Spleen (tissue), 7 donors: ENCODE measurements around the gene DNAJC1.

Experiments
- POLR2A ChIP-seq, 3 donors: fragments of 450-650 bp; IDR thresholded peaks; one replicate each; pipeline ENCODE4 v1.5.1; 2017; ENCODE audit warnings: antibody characterized with exemption in 3 of 3, mild to moderate bottlenecking in 1 of 3
- TF ChIP-seq, protein P1 (sequence below), 11 experiments: fragments of 200-600 bp in 7 of 11; fragments of 450-650 bp in 4 of 11; sonication (generic) in 4 of 11; IDR thresholded peaks in 8 of 11; conservative IDR thresholded peaks in 3 of 11; 1 replicate in 7 of 11; 2 replicates in 4 of 11; pipeline versions ENCODE4 v1.4.0 to v1.8.0; 2016 to 2021; ENCODE audit warnings: antibody characterized with exemption in 11 of 11, inconsistent platforms in 4 of 11, mild to moderate bottlenecking in 1 of 11
- donor health status: DM: no; HTN: no; CAD: no; lungs with moderate emphysema.
- donor health status: DM: no; HTN: no; CAD: no.
- donor health status: DM: no; HTN: no; CAD: no.

DNA sequence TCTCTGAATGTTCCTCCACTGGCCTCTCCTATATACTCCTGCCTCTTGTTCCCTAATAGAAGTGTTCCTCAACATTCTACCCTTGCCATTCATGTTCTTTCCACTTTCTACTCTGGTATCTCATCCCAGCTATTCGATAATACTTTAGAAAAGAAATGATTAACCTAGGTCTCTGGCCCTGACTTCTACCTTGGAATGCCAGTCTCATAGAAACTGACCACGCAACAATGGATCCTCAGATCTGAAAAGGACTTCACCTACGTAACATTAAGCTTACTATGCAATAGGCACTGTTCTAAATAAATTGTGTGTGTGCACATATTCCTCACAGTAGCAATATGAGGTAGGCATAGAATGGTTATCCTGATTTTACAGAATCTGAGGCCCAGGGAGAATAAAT lies 234.5 kb downstream of the DNAJC1 start:
- TF ChIP-seq, protein P1, sequence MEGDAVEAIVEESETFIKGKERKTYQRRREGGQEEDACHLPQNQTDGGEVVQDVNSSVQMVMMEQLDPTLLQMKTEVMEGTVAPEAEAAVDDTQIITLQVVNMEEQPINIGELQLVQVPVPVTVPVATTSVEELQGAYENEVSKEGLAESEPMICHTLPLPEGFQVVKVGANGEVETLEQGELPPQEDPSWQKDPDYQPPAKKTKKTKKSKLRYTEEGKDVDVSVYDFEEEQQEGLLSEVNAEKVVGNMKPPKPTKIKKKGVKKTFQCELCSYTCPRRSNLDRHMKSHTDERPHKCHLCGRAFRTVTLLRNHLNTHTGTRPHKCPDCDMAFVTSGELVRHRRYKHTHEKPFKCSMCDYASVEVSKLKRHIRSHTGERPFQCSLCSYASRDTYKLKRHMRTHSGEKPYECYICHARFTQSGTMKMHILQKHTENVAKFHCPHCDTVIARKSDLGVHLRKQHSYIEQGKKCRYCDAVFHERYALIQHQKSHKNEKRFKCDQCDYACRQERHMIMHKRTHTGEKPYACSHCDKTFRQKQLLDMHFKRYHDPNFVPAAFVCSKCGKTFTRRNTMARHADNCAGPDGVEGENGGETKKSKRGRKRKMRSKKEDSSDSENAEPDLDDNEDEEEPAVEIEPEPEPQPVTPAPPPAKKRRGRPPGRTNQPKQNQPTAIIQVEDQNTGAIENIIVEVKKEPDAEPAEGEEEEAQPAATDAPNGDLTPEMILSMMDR (IDR thresholded peaks at IDR 0.05 in 8 of 11, conservative IDR thresholded peaks at IDR 0.05 in 3 of 11), result no peak
- no peak for TF ChIP-seq POLR2A (IDR thresholded peaks at IDR 0.05)
